Nephron progenitor cell (in vitro differentiated cells): ENCODE data around the gene FAM117A.

Experiments used
- DNase-seq: peaks from one replicate; pipeline ENCODE4 v3.0.0; 2021
- H3K27ac Mint-ChIP-seq: 2 replicates; pipeline ENCODE4 v1.8.0; 2021; ENCODE audit warnings: mild to moderate bottlenecking, moderate library complexity, mixed read lengths
- H3K27me3 Mint-ChIP-seq: 2 replicates; pipeline ENCODE4 v1.8.0; 2021; ENCODE audit warnings: mild to moderate bottlenecking, low read depth, mixed read lengths; ENCODE audit not compliant: poor library complexity
- H3K36me3 Mint-ChIP-seq: 2 replicates; pipeline ENCODE4 v1.8.0; 2021; ENCODE audit warnings: low read depth, mixed read lengths
- H3K4me1 Mint-ChIP-seq: 2 replicates; pipeline ENCODE4 v1.8.0; 2021; ENCODE audit warnings: mixed read lengths
- H3K4me3 Mint-ChIP-seq: 2 replicates; pipeline ENCODE4 v1.8.0; 2021; ENCODE audit warnings: mild to moderate bottlenecking, moderate library complexity, mixed read lengths
- H3K9me3 Mint-ChIP-seq: 2 replicates; pipeline ENCODE4 v1.8.0; 2021; ENCODE audit warnings: mild to moderate bottlenecking, moderate library complexity, mixed read lengths
- CTCF ChIP-seq: fragments of 200-600 bp; sonication (generic); IDR thresholded peaks from 2 replicates; pipeline ENCODE4 v1.5.0; 2021; ENCODE audit warnings: antibody characterized with exemption

FAM117A gene

GRCh38 chr17:49746791-49747490 lies 17.0 kb downstream of the FAM117A start:
- TF ChIP-seq CTCF = no peak
- no peak overlapping the region for H3K4me3 Mint-ChIP-seq
- peaks cover 15% of the 10 kb centered on the region for H3K4me1 Mint-ChIP-seq
- no peaks in the 10 kb centered on the region for H3K9me3 Mint-ChIP-seq
- H3K27me3 Mint-ChIP-seq = no peaks in the 10 kb centered on the region
- DNase-seq = no peak
- H3K27ac Mint-ChIP-seq = no peak overlapping the region
- peaks cover 4% of the 10 kb centered on the region for H3K36me3 Mint-ChIP-seq

- no peak for DNase-seq
- Mint-ChIP-seq H3K4me3 (no peak overlapping the region), H3K27me3 (no peaks in the 10 kb centered on the region), H3K4me1 (peaks cover 15% of the 10 kb centered on the region), H3K36me3 (peaks cover 4% of the 10 kb centered on the region), H3K27ac (no peak overlapping the region), H3K9me3 (no peaks in the 10 kb centered on the region)
- no peak for TF ChIP-seq CTCF
Measured at GRCh38 chr17:49745175-49746139, 18.5 kb downstream of the FAM117A start.

GRCh38 chr17:49742166-49742638 lies 21.7 kb downstream of the FAM117A start:
- no peaks in the 10 kb centered on the region for H3K9me3 Mint-ChIP-seq
- H3K27ac Mint-ChIP-seq = no peak overlapping the region
- H3K36me3 Mint-ChIP-seq = peaks cover 4% of the 10 kb centered on the region
- H3K27me3 Mint-ChIP-seq = no peaks in the 10 kb centered on the region
- H3K4me3 Mint-ChIP-seq = no peak overlapping the region
- peaks cover 10% of the 10 kb centered on the region for H3K4me1 Mint-ChIP-seq
- no peak for DNase-seq
- TF ChIP-seq CTCF = no peak

- Mint-ChIP-seq H3K9me3 (peaks cover under 1% of the 10 kb centered on the region), H3K27me3 (no peaks in the 10 kb centered on the region)
Measured at GRCh38 chr17:49741692-49742076, 22.2 kb downstream of the FAM117A start.

GRCh38 chr17:49741009-49741691 lies 22.8 kb downstream of the FAM117A start:
- no peak for DNase-seq
- Mint-ChIP-seq H3K4me1 (no peaks in the 10 kb centered on the region), H3K9me3 (peaks cover 4% of the 10 kb centered on the region), H3K27ac (no peak overlapping the region), H3K36me3 (peaks cover 13% of the 10 kb centered on the region), H3K27me3 (no peaks in the 10 kb centered on the region), H3K4me3 (no peak overlapping the region)
- no peak for TF ChIP-seq CTCF

More at GRCh38 chr17:49741692-49742076, 22.2 kb downstream of the FAM117A start:
- Mint-ChIP-seq H3K4me1 (peaks cover 5% of the 10 kb centered on the region), H3K36me3 (peaks cover 8% of the 10 kb centered on the region), H3K4me3 (no peak overlapping the region), H3K27ac (no peak overlapping the region)
- TF ChIP-seq CTCF = no peak
- DNase-seq = no peak
